Nephron progenitor cell (in vitro differentiated cells): ENCODE data around the gene SPRY2.
A peak's percentile ranks its signal among the peaks of the same experiment; 100 is the strongest.

Experiments
- DNase-seq: peaks from one replicate; pipeline ENCODE4 v3.0.0; 2021
- H3K27ac Mint-ChIP-seq: 2 replicates; pipeline ENCODE4 v1.8.0; 2021; ENCODE audit warnings: mild to moderate bottlenecking, moderate library complexity, mixed read lengths
- H3K27me3 Mint-ChIP-seq: 2 replicates; pipeline ENCODE4 v1.8.0; 2021; ENCODE audit warnings: mild to moderate bottlenecking, low read depth, mixed read lengths; ENCODE audit not compliant: poor library complexity
- H3K36me3 Mint-ChIP-seq: 2 replicates; pipeline ENCODE4 v1.8.0; 2021; ENCODE audit warnings: low read depth, mixed read lengths
- H3K4me1 Mint-ChIP-seq: 2 replicates; pipeline ENCODE4 v1.8.0; 2021; ENCODE audit warnings: mixed read lengths
- H3K4me3 Mint-ChIP-seq: 2 replicates; pipeline ENCODE4 v1.8.0; 2021; ENCODE audit warnings: mild to moderate bottlenecking, moderate library complexity, mixed read lengths
- H3K9me3 Mint-ChIP-seq: 2 replicates; pipeline ENCODE4 v1.8.0; 2021; ENCODE audit warnings: mild to moderate bottlenecking, moderate library complexity, mixed read lengths
- TF ChIP-seq, protein P1 (sequence below): fragments of 200-600 bp; sonication (generic); IDR thresholded peaks from 2 replicates; pipeline ENCODE4 v1.5.0; 2021; ENCODE audit warnings: antibody characterized with exemption

Gene SPRY2, protein sequence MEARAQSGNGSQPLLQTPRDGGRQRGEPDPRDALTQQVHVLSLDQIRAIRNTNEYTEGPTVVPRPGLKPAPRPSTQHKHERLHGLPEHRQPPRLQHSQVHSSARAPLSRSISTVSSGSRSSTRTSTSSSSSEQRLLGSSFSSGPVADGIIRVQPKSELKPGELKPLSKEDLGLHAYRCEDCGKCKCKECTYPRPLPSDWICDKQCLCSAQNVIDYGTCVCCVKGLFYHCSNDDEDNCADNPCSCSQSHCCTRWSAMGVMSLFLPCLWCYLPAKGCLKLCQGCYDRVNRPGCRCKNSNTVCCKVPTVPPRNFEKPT

DNA sequence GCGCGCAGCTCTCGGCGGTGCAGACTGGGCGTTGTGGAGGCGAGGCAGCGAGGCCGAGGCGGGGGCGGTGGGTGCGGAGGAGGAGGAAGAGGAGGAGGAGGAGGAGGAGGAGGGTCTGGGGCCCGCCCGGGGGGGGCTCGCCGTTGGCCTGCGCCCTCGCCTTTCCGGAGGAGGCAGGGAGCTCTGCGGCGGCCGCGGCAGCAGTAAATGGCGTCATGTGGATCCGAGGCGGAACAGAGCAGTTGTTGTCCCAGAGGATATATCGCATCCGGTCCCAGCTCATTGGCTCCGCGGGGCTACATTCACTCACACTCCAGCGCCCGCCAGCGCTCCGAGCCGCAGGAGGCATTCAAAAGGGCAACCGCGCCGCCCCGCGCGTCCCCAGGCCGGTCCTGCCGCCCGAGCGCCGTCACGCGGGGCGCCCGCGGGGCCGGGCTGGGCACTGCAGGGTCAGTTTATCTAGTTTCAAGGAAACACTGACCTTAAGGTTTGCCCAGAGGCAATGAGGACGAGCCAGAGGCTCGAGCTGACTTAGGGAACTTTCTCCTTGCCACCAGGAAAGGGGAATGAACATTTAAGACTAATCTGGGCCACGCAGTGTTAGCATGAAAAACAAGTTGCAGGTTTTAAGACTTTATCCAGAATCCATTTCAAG lies at the start of gene SPRY2:
TSS of gene SPRY2 (minus strand) at position 26 of the 655 bp plus-strand sequence. CDS start 3,421 bp downstream, outside the sequence.
- TF ChIP-seq, protein P1, sequence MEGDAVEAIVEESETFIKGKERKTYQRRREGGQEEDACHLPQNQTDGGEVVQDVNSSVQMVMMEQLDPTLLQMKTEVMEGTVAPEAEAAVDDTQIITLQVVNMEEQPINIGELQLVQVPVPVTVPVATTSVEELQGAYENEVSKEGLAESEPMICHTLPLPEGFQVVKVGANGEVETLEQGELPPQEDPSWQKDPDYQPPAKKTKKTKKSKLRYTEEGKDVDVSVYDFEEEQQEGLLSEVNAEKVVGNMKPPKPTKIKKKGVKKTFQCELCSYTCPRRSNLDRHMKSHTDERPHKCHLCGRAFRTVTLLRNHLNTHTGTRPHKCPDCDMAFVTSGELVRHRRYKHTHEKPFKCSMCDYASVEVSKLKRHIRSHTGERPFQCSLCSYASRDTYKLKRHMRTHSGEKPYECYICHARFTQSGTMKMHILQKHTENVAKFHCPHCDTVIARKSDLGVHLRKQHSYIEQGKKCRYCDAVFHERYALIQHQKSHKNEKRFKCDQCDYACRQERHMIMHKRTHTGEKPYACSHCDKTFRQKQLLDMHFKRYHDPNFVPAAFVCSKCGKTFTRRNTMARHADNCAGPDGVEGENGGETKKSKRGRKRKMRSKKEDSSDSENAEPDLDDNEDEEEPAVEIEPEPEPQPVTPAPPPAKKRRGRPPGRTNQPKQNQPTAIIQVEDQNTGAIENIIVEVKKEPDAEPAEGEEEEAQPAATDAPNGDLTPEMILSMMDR, result no peak
- Mint-ChIP-seq H3K27ac (peak within 1 kb of the TSS; percentile 99), H3K9me3 (no peaks in the 10 kb centered on the region), H3K27me3 (no peaks in the 10 kb centered on the region), H3K4me1 (peaks cover 61% of the 10 kb centered on the region), H3K4me3 (no peak within 1 kb of the TSS), H3K36me3 (peaks cover 14% of the 10 kb centered on the region)
- DNase-seq, result peak; percentile 92

DNA sequence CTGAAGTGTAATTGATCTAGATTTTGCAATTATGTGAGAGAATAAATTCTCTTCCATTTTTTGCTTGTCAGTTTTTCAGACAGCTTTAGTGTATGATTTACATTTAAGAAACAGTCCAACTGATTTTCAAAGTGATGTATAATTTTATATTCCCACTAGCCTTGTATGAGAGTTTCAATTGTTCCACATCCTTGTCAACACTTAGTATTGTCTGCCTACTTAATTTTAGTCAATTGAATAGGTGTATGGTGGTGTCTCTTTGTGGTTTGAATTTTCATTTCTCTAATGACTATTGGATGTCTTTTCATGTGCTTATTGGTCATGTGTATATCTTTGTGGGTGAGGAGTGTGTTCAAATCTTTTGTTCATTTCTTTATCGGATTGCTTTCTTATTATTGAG lies 49.4 kb upstream of the SPRY2 start:
- Mint-ChIP-seq H3K9me3 (peaks cover 24% of the 10 kb centered on the region), H3K27ac (no peak overlapping the region), H3K4me3 (no peak overlapping the region), H3K4me1 (no peaks in the 10 kb centered on the region), H3K27me3 (peaks cover 7% of the 10 kb centered on the region), H3K36me3 (peaks cover 10% of the 10 kb centered on the region)
- no peak for DNase-seq
- TF ChIP-seq, protein P1, result no peak

DNA sequence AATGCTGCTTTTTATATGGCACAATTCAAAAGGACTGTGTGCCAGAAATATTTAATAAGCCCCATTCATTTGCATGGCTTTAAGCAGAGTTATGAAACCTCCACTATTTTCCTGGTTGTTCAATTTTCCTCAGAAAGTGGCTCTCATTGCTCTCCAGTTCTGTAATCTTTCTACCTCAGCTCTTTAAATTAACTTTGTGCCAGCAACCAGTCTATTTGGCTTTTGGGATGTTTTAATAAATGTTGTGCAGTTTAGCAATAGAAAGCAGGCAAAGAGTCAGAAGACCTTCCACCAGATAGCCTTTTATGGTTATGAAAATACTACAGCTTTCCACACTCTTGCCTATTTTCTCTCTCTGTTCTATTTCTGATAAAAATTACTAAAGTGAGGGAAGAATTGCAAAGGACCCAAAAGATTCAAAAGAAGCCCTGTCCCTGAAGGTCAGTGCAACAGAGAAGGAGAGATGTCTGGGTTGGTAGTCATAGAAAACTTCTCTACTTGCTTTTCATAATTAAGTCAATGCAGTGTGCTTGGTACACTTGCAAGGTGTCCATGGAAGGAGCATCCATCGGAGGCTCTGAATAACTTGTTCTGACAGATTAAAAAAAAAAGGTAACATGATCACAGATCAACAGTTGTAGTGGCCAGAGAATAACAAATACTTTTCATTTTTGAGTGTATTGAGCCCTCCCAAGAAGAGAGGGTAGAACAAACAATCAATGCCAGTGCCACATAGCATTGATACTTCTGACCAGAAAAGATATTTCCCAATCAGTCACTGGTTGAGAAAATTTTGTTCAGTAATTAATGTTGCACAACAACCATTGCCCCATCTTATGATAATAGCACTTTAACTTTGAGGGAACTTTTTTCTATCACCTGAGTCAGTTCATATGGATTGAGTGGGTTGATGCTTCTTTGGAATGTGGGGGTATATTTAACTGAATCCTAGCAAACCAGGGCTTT lies 48.4 kb upstream of the SPRY2 start:
- no peak for DNase-seq
- Mint-ChIP-seq H3K4me1 (no peaks in the 10 kb centered on the region), H3K4me3 (no peak overlapping the region), H3K9me3 (peaks cover 18% of the 10 kb centered on the region), H3K27ac (no peak overlapping the region), H3K27me3 (peaks cover 7% of the 10 kb centered on the region), H3K36me3 (peaks cover 10% of the 10 kb centered on the region)
- TF ChIP-seq, protein P1, result no peak

DNA sequence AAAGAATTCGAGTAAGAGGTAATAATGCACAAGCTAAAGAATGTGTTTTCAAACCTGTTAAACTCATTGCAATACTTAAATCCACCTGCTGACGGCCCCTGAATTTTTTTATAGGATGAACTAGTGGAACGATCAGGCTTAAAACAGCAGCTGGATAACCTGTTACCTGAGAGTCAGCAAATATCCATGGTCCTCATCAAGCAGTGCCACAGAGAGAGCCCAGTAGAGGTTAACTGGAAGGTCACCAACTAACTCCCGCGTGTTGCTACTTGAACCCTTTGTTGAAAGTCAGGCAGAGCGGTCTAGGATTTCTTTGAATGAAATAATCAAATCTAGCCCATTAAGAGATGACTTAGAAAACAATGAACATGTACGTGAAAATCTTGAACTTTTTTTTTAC lies 47.6 kb upstream of the SPRY2 start:
- Mint-ChIP-seq H3K4me3 (no peak overlapping the region), H3K4me1 (no peaks in the 10 kb centered on the region), H3K27me3 (peaks cover 7% of the 10 kb centered on the region), H3K27ac (no peak overlapping the region), H3K36me3 (peaks cover 5% of the 10 kb centered on the region), H3K9me3 (peaks cover 13% of the 10 kb centered on the region)
- no peak for DNase-seq
- TF ChIP-seq, protein P1, result no peak

DNA sequence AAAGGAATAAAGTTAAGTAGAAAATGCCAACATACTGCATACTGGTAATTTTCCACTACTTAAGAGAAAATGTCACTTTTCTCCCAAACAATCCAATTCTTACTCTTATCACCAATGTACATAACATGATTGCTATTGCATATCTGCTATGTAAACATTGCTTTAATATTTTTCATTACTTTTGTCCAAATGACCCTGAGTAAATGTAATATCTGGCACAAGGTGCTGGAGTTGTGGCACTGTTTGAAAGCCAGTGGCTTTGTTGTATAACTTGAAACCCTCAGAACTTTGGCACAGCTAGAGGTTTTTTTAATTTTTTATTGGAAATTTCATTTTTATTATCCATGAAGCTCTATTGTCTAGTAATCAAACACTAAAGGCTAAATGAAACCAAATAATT lies 45.7 kb upstream of the SPRY2 start:
- TF ChIP-seq, protein P1, result no peak
- Mint-ChIP-seq H3K27ac (no peak overlapping the region), H3K4me1 (no peaks in the 10 kb centered on the region), H3K27me3 (peaks cover 3% of the 10 kb centered on the region), H3K4me3 (no peak overlapping the region), H3K36me3 (peaks cover 4% of the 10 kb centered on the region), H3K9me3 (peaks cover 11% of the 10 kb centered on the region)
- no peak for DNase-seq
